SK-N-SH (cell line): Measurements from ENCODE around the gene GNPAT. TPM values are rescaled to one million over a fixed set of nuclear protein-coding genes. Genes with fewer than 3 reads are reported as not detected.

ENCODE experiments used
- CTCF ChIA-PET: fragments of 300-600, 350-600 bp; formaldehyde crosslinking; extraction: SDS; loops from one replicate; lab custom pipeline; 2021; lab: Yijun Ruan, JAX
- POLR2A ChIA-PET: fragments of 350-600 bp; sonication (Branson Sonifier 250); formaldehyde crosslinking; extraction: SDS; loops from one replicate; lab custom pipeline; 2020; ENCODE audit warnings: antibody characterized with exemption, inconsistent platforms; lab: Yijun Ruan, JAX
- DNase-seq: peaks from one replicate; pipeline ENCODE4 v3.0.0; 2012
- H2AFZ ChIP-seq: fragments of 200-600 bp; sonication (generic); 2 replicates; pipeline ENCODE4 v1.8.1; 2016; ENCODE audit warnings: antibody characterized with exemption, mild to moderate bottlenecking, low read depth
- H3F3A ChIP-seq: fragments of 200-600 bp; sonication (generic); replicated peaks from 2 replicates; pipeline ENCODE3; 2016; ENCODE audit warnings: antibody characterized with exemption, mild to moderate bottlenecking; ENCODE audit not compliant: insufficient read depth
- H3K27ac ChIP-seq, 2 experiments: fragments of 200-500 bp in 1 of 2; fragments of 200-600 bp in 1 of 2; sonication (Bioruptor generic) in 1 of 2; sonication (generic), shearing (Covaris generic) in 1 of 2; 2 replicates each; pipeline versions ENCODE4 v1.5.1 to v1.6.1; 2014 to 2016; ENCODE audit warnings: low read depth in 2 of 2, inconsistent platforms in 1 of 2, low read length in 1 of 2, mild to moderate bottlenecking in 1 of 2, mixed read lengths in 1 of 2
- H3K27me3 ChIP-seq: fragments of 200-600 bp; sonication (generic), shearing (Covaris generic); 2 replicates; pipeline ENCODE4 v1.6.1; 2016; ENCODE audit warnings: mixed run types; ENCODE audit not compliant: insufficient read depth
- H3K36me3 ChIP-seq, 2 experiments: fragments of 200-500 bp in 1 of 2; fragments of 200-600 bp in 1 of 2; sonication (Bioruptor generic) in 1 of 2; sonication (generic) in 1 of 2; replicated peaks in 1 of 2; 2 replicates each; pipeline versions ENCODE3 to v1.5.1; 2014 to 2016; ENCODE audit warnings: low read length in 1 of 2, mild to moderate bottlenecking in 1 of 2; ENCODE audit not compliant: insufficient read depth in 2 of 2, control insufficient read depth in 1 of 2
- H3K4me1 ChIP-seq, 2 experiments: fragments of 200-500 bp in 1 of 2; fragments of 200-600 bp in 1 of 2; sonication (Bioruptor generic) in 1 of 2; sonication (generic), shearing (Covaris generic) in 1 of 2; 2 replicates each; pipeline versions ENCODE4 v1.5.1 to v1.6.1; 2014 to 2016; ENCODE audit warnings: low read depth in 1 of 2, low read length in 1 of 2, mixed run types in 1 of 2; ENCODE audit not compliant: insufficient read depth in 2 of 2, control insufficient read depth in 1 of 2
- H3K4me2 ChIP-seq: fragments of 200-600 bp; sonication (generic), shearing (Covaris generic); 2 replicates; pipeline ENCODE4 v1.6.1; 2017; ENCODE audit warnings: mixed run types
- H3K4me3 ChIP-seq, 2 experiments: fragments of 200-500 bp in 1 of 2; fragments of 200-600 bp in 1 of 2; sonication (Bioruptor generic) in 1 of 2; sonication (generic), shearing (Covaris generic) in 1 of 2; 2 replicates each; pipeline versions ENCODE4 v1.5.1 to v1.8.1; 2014 to 2016; ENCODE audit warnings: low read depth in 2 of 2, inconsistent platforms in 1 of 2, low read length in 1 of 2, mild to moderate bottlenecking in 1 of 2, mixed read lengths in 1 of 2, moderate library complexity in 1 of 2
- H3K79me2 ChIP-seq: fragments of 200-600 bp; sonication (generic); 2 replicates; pipeline ENCODE4 v1.8.1; 2017; ENCODE audit warnings: mild to moderate bottlenecking; ENCODE audit not compliant: insufficient read depth
- H3K9ac ChIP-seq: fragments of 200-600 bp; sonication (generic); 2 replicates; pipeline ENCODE4 v1.6.1; 2017; ENCODE audit warnings: mixed run types
- H3K9me2 ChIP-seq: fragments of 200-600 bp; sonication (generic); 2 replicates; pipeline ENCODE4 v1.6.1; 2017; ENCODE audit warnings: mixed run types
- H3K9me3 ChIP-seq: fragments of 200-600 bp; sonication (generic); 2 replicates; pipeline ENCODE4 v1.6.1; 2017; ENCODE audit warnings: mixed run types, mild to moderate bottlenecking, moderate library complexity
- H4K20me1 ChIP-seq: fragments of 200-600 bp; sonication (generic); 2 replicates; pipeline ENCODE4 v1.6.1; 2017; ENCODE audit warnings: mild to moderate bottlenecking, mixed run types; ENCODE audit not compliant: insufficient read depth
- CTCF ChIP-seq: fragments of 200-600 bp; sonication (generic); IDR thresholded peaks from 2 replicates; pipeline ENCODE4 v1.6.1; 2017; ENCODE audit warnings: antibody characterized with exemption, mild to moderate bottlenecking, moderate library complexity
- EZH2phosphoT487 ChIP-seq: fragments of 200-600 bp; sonication (generic); IDR thresholded peaks from 2 replicates; pipeline ENCODE4 v1.6.1; 2017; ENCODE audit warnings: low read depth, mixed run types, mild to moderate bottlenecking, antibody characterized with exemption, moderate library complexity, borderline replicate concordance
- FOSL2 ChIP-seq: IDR thresholded peaks from 2 replicates; pipeline ENCODE4 v1.4.0; 2012; ENCODE audit warnings: low read depth, mild to moderate bottlenecking, moderate library complexity, borderline replicate concordance
- FOXJ3 ChIP-seq: sonication (generic); formaldehyde crosslinking; IDR thresholded peaks from 2 replicates; pipeline ENCODE4 v1.5.1; 2020; ENCODE audit warnings: mild to moderate bottlenecking, missing genetic modification reagents
- GABPA ChIP-seq: IDR thresholded peaks from 2 replicates; pipeline ENCODE4 v1.4.0; 2012; ENCODE audit warnings: low read depth, mild to moderate bottlenecking
- MAX ChIP-seq: IDR thresholded peaks from 2 replicates; pipeline ENCODE4 v1.4.0; 2012; ENCODE audit warnings: low read depth
- MEF2A ChIP-seq: IDR thresholded peaks from 2 replicates; pipeline ENCODE4 v1.4.0; 2012; ENCODE audit warnings: low read depth, borderline replicate concordance
- MXI1 ChIP-seq: IDR thresholded peaks from 2 replicates; pipeline ENCODE4 v1.6.1; 2012; ENCODE audit warnings: mild to moderate bottlenecking, low read depth, low read length, improper control_type of control experiment
- NFIC ChIP-seq: IDR thresholded peaks from 2 replicates; pipeline ENCODE4 v1.4.0; 2012; ENCODE audit warnings: borderline replicate concordance
- NRF1 ChIP-seq: IDR thresholded peaks from 2 replicates; pipeline ENCODE4 v1.6.1; 2012; ENCODE audit warnings: low read depth, mild to moderate bottlenecking, low read length
- RAD21 ChIP-seq: IDR thresholded peaks from 2 replicates; pipeline ENCODE4 v1.6.1; 2012; ENCODE audit warnings: mild to moderate bottlenecking, low read length
- REST ChIP-seq: IDR thresholded peaks from 2 replicates; pipeline ENCODE4 v1.6.1; 2012; ENCODE audit warnings: mild to moderate bottlenecking, low read depth, low read length, moderate library complexity
- RXRA ChIP-seq: IDR thresholded peaks from 2 replicates; pipeline ENCODE4 v1.4.0; 2012; ENCODE audit warnings: low read depth, mild to moderate bottlenecking, borderline replicate concordance
- SMC3 ChIP-seq: IDR thresholded peaks from 2 replicates; pipeline ENCODE4 v1.6.1; 2012; ENCODE audit warnings: low read depth, low read length, improper control_type of control experiment
- TAF1 ChIP-seq: IDR thresholded peaks from 2 replicates; pipeline ENCODE4 v1.6.1; 2012; ENCODE audit warnings: low read depth, mild to moderate bottlenecking, low read length, moderate library complexity, borderline replicate concordance
- TCF12 ChIP-seq: IDR thresholded peaks from 2 replicates; pipeline ENCODE4 v1.4.0; 2012
- YY1 ChIP-seq: IDR thresholded peaks from 2 replicates; pipeline ENCODE4 v1.4.0; 2012; ENCODE audit warnings: low read depth, mild to moderate bottlenecking
- WGBS: methylation state at CpG from one replicate; pipeline ENCODE4 v1.1.6; 2017; ENCODE audit warnings: low lambda C conversion rate; 5-methylcytosine and 5-hydroxymethylcytosine counted together
- polyA plus RNA-seq, 3 experiments: library from polyadenylated mRNA; depleted of rRNA; stranded (reverse); fragments of >200 nt; gene quantifications; 2 replicates each; pipeline ENCODE4 v1.2.3, GENCODE V29; 2012

Gene GNPAT
- polyA plus RNA-seq, 1 of the 3 experiments (the other 2 are of a cell fraction) = 14.7 TPM

GRCh38 chr1:231242516-231243198 lies 1.6 kb downstream of the GNPAT start:
- ChIA-PET POLR2A (no interaction called here), CTCF (interaction anchor here (1.2 kb wide), 1 partner anchor 31 kb away, joined by 5 read pairs; no protein-coding TSS in a partner anchor)
- peaks cover 79% of the 10 kb centered on the region for H3K79me2 ChIP-seq
- H3K9me3 ChIP-seq = no peaks in the 10 kb centered on the region
- no peaks in the 10 kb centered on the region for H3K9me2 ChIP-seq
- no peak overlapping the region for H2AFZ ChIP-seq
- H3K27ac ChIP-seq = no peak overlapping the region
- H4K20me1 ChIP-seq = peaks cover 7% of the 10 kb centered on the region; the same call in 1 of the 2 replicates
- TF ChIP-seq GABPA (no peak), REST (peak; percentile 91)
- H3K4me2 ChIP-seq = peak overlapping the region; percentile 88
- WGBS = 69% methylated on average over 5 of the region's 5 CpGs
- no peak for DNase-seq
- H3K9ac ChIP-seq = peak overlapping the region; percentile 88; the same call in 1 of the 2 replicates
- H3F3A ChIP-seq = no peaks in the 10 kb centered on the region
- no peaks in the 10 kb centered on the region for H3K27me3 ChIP-seq
- peaks cover 5 to 14% of the 10 kb centered on the region in 2 experiments for H3K36me3 ChIP-seq
- H3K4me3 ChIP-seq = peak overlapping the region; percentile 86 to 90; a peak in 3 of 4 replicates
- peaks cover 13 to 17% of the 10 kb centered on the region in 2 experiments for H3K4me1 ChIP-seq

- no peak for DNase-seq
- H3K9ac ChIP-seq = no peak overlapping the region
- no peaks in the 10 kb centered on the region for H3F3A ChIP-seq
- 100% methylated on average over 1 of the region's 1 CpG for WGBS
- H4K20me1 ChIP-seq = 0 out of 2 replicates have a peak, but pooled peaks cover 4% of the 10 kb centered on the region
- TF ChIP-seq SMC3 (no peak), REST (no peak), RAD21 (no peak), YY1 (no peak), RXRA (no peak), CTCF (no peak), EZH2phosphoT487 (no peak), FOXJ3 (CRISPR knock-in tag) (no peak), GABPA (no peak), MEF2A (no peak), MAX (no peak), TAF1 (no peak), NFIC (no peak), NRF1 (no peak), FOSL2 (no peak), TCF12 (no peak), MXI1 (no peak)
- no peaks in the 10 kb centered on the region for H3K27me3 ChIP-seq
- H3K9me2 ChIP-seq = no peaks in the 10 kb centered on the region
- H3K27ac ChIP-seq = no peak overlapping the region
- no peak overlapping the region for H3K4me2 ChIP-seq
- H3K4me3 ChIP-seq = no peak overlapping the region
- H3K4me1 ChIP-seq = no peaks in the 10 kb centered on the region
- peaks cover 58% of the 10 kb centered on the region for H3K79me2 ChIP-seq
- CTCF ChIA-PET = no interaction called here
- H3K36me3 ChIP-seq = peaks cover 10 to 18% of the 10 kb centered on the region in 2 experiments
- POLR2A ChIA-PET = no interaction called here
- H2AFZ ChIP-seq = no peak overlapping the region
- H3K9me3 ChIP-seq = no peaks in the 10 kb centered on the region
Observed at GRCh38 chr1:231248778-231249177, 7.8 kb downstream of the GNPAT start.
